GOT3 (cell line): ENCODE measurements around the gene E2F3.

Experiments used
- DNase-seq: peaks from one replicate; lab custom pipeline; 2025; ENCODE audit warnings: mixed read lengths; lab: John Stamatoyannopoulos, UW

Gene E2F3

GRCh38 chr6:20402342-20403069, 827 bp downstream of the E2F3 start:
- no peak for DNase-seq

GRCh38 chr6:20403070-20403765, 1.5 kb downstream of the E2F3 start:
- DNase-seq: peak; percentile 56

- no peak for DNase-seq
Measured at GRCh38 chr6:20403766-20404640, 2.3 kb downstream of the E2F3 start.

- DNase-seq: no peak
Measured at GRCh38 chr6:20404641-20405032, 3.0 kb downstream of the E2F3 start.

- DNase-seq: no peak
Measured at GRCh38 chr6:20408851-20409250, 7.2 kb downstream of the E2F3 start.

GRCh38 chr6:20409427-20409971, 7.8 kb downstream of the E2F3 start:
- DNase-seq: no peak

GRCh38 chr6:20411544-20411943, 9.9 kb downstream of the E2F3 start:
- no peak for DNase-seq

GRCh38 chr6:20411953-20412681, 10.4 kb downstream of the E2F3 start:
- DNase-seq: no peak

GRCh38 chr6:20412682-20413073, 11.0 kb downstream of the E2F3 start:
- DNase-seq: no peak

GRCh38 chr6:20413826-20414225, 12.1 kb downstream of the E2F3 start:
- no peak for DNase-seq

- no peak for DNase-seq
Measured at GRCh38 chr6:20414711-20415110, 13.0 kb downstream of the E2F3 start.

- DNase-seq: no peak
Measured at GRCh38 chr6:20415304-20415703, 13.6 kb downstream of the E2F3 start.

GRCh38 chr6:20415712-20416454, 14.2 kb downstream of the E2F3 start:
- no peak for DNase-seq

GRCh38 chr6:20416567-20417345, 15.1 kb downstream of the E2F3 start:
- DNase-seq: no peak

GRCh38 chr6:20417819-20418218, 16.1 kb downstream of the E2F3 start:
- no peak for DNase-seq

- DNase-seq: no peak
Measured at GRCh38 chr6:20426177-20427082, 24.8 kb downstream of the E2F3 start.

GRCh38 chr6:20427856-20428255, 26.2 kb downstream of the E2F3 start:
- DNase-seq: no peak

GRCh38 chr6:20432692-20433091, 31.0 kb downstream of the E2F3 start:
- no peak for DNase-seq

- no peak for DNase-seq
Measured at GRCh38 chr6:20433321-20433720, 31.6 kb downstream of the E2F3 start.
